KMS-11 (cell line): ENCODE data around the gene TBC1D24.

Experiments
- H2AFZ ChIP-seq: fragments of 200-600 bp; sonication (generic); 2 replicates; pipeline ENCODE4 v1.6.1; 2016; ENCODE audit warnings: antibody characterized with exemption, mixed run types, low read depth
- H3K27ac ChIP-seq: fragments of 200-600 bp; sonication (generic); 2 replicates; pipeline ENCODE4 v1.6.1; 2016; ENCODE audit warnings: mild to moderate bottlenecking, mixed run types
- H3K27me3 ChIP-seq: fragments of 200-600 bp; sonication (generic); 2 replicates; pipeline ENCODE4 v1.6.1; 2017; ENCODE audit warnings: mild to moderate bottlenecking, low read depth, mixed run types, moderate library complexity; ENCODE audit not compliant: insufficient read depth
- H3K36me3 ChIP-seq: fragments of 200-600 bp; sonication (generic); 2 replicates; pipeline ENCODE4 v1.6.1; 2017; ENCODE audit warnings: mild to moderate bottlenecking, mixed run types; ENCODE audit not compliant: insufficient read depth
- H3K4me1 ChIP-seq: fragments of 200-600 bp; sonication (generic); 2 replicates; pipeline ENCODE4 v1.6.1; 2016; ENCODE audit warnings: mild to moderate bottlenecking, low read depth, mixed run types; ENCODE audit not compliant: poor library complexity, severe bottlenecking
- H3K4me2 ChIP-seq: fragments of 200-600 bp; sonication (generic); 2 replicates; pipeline ENCODE4 v1.7.0; 2016; ENCODE audit warnings: mild to moderate bottlenecking, mixed run types
- H3K4me3 ChIP-seq: fragments of 200-600 bp; sonication (generic); IDR thresholded peaks from 2 replicates; pipeline ENCODE4 v1.6.1; 2017; ENCODE audit warnings: low read depth, low read length, mixed read lengths; ENCODE audit not compliant: insufficient read depth
- H3K79me2 ChIP-seq: fragments of 200-600 bp; sonication (generic); 2 replicates; pipeline ENCODE4 v1.6.1; 2016; ENCODE audit warnings: low read depth, mixed run types; ENCODE audit not compliant: insufficient read depth
- H3K9ac ChIP-seq: fragments of 200-600 bp; sonication (generic); 2 replicates; pipeline ENCODE4 v1.6.1; 2016; ENCODE audit warnings: mild to moderate bottlenecking, mixed run types
- H4K20me1 ChIP-seq: fragments of 200-600 bp; sonication (generic); 2 replicates; pipeline ENCODE4 v1.6.1; 2016; ENCODE audit warnings: mild to moderate bottlenecking, mixed run types; ENCODE audit not compliant: insufficient read depth
- TF ChIP-seq, protein P1 (sequence below): fragments of 200-600 bp; sonication (generic); conservative IDR thresholded peaks from 2 replicates; pipeline ENCODE4 v1.6.1; 2017; ENCODE audit warnings: low read depth, mild to moderate bottlenecking, antibody characterized with exemption, low read length, moderate library complexity, mixed read lengths

The TBC1D24 gene

DNA sequence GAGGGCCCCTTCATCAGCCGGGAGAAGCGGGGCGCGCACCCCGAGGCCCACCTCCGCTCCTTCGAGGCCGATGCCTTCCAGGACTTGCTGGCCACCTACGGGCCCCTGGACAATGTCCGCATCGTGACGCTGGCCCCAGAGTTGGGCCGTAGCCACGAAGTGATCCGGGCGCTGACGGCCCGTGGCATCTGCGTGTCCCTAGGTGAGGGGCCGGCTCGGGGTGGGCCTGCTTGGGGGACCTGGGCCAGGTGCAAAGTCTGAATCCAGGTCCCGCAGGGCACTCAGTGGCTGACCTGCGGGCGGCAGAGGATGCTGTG, 52.8 kb downstream of the TBC1D24 start:
- Histone ChIP-seq H3K9ac (no peak overlapping the region), H3K4me3 (no peak overlapping the region), H4K20me1 (no peaks in the 10 kb centered on the region), H3K27ac (no peak overlapping the region), H3K27me3 (no peaks in the 10 kb centered on the region), H3K4me1 (peaks cover 8% of the 10 kb centered on the region), H3K36me3 (no peaks in the 10 kb centered on the region), H3K79me2 (no peaks in the 10 kb centered on the region), H2AFZ (no peak overlapping the region), H3K4me2 (no peak overlapping the region)
- TF ChIP-seq, protein P1, sequence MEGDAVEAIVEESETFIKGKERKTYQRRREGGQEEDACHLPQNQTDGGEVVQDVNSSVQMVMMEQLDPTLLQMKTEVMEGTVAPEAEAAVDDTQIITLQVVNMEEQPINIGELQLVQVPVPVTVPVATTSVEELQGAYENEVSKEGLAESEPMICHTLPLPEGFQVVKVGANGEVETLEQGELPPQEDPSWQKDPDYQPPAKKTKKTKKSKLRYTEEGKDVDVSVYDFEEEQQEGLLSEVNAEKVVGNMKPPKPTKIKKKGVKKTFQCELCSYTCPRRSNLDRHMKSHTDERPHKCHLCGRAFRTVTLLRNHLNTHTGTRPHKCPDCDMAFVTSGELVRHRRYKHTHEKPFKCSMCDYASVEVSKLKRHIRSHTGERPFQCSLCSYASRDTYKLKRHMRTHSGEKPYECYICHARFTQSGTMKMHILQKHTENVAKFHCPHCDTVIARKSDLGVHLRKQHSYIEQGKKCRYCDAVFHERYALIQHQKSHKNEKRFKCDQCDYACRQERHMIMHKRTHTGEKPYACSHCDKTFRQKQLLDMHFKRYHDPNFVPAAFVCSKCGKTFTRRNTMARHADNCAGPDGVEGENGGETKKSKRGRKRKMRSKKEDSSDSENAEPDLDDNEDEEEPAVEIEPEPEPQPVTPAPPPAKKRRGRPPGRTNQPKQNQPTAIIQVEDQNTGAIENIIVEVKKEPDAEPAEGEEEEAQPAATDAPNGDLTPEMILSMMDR, result no peak

DNA sequence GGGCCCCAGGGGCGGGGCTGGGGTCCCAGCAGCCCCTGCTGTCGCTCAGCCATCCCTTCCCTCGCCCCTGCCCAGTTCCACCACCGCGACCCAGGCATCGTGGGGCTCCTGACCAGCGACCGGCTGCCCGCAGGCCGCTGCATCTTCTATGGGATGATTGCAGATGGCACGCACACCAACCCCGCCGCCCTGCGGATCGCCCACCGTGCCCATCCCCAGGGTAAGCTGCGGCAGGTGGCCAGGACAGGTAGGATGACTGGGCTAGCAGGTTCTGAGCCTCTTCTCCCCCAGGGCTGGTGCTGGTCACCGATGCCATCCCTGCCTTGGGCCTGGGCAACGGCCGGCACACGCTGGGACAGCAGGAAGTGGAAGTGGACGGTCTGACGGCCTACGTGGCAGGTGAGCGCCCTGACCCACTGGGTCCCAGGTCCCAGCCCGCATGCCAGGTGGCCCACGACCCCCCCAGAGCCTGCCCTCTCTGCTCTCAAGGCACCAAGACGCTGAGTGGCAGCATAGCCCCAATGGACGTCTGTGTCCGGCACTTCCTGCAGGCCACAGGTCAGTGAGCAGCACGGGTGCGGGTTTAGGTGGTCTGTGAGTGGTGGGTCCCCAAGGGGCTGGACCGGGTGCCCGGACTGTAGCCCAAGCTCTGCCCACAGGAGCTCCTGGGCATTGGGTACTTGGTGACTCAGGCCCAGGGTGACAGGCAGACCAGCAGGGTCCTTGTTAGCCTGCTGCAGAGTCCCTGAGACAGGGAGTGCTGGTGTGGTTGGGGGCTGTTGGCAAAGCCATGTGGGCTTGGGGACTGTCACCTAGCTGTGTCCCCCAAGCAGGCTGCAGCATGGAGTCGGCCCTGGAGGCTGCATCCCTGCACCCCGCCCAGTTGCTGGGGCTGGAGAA, 53.5 kb downstream of the TBC1D24 start:
- no peak overlapping the region for H3K4me3 ChIP-seq
- peaks cover 13% of the 10 kb centered on the region for H3K4me1 ChIP-seq
- H3K4me2 ChIP-seq, result no peak overlapping the region
- H4K20me1 ChIP-seq, result no peaks in the 10 kb centered on the region
- H3K36me3 ChIP-seq, result no peaks in the 10 kb centered on the region
- no peaks in the 10 kb centered on the region for H3K79me2 ChIP-seq
- H3K9ac ChIP-seq, result no peak overlapping the region
- H2AFZ ChIP-seq, result no peak overlapping the region
- H3K27ac ChIP-seq, result no peak overlapping the region
- H3K27me3 ChIP-seq, result no peaks in the 10 kb centered on the region
- TF ChIP-seq, protein P1, result no peak

DNA sequence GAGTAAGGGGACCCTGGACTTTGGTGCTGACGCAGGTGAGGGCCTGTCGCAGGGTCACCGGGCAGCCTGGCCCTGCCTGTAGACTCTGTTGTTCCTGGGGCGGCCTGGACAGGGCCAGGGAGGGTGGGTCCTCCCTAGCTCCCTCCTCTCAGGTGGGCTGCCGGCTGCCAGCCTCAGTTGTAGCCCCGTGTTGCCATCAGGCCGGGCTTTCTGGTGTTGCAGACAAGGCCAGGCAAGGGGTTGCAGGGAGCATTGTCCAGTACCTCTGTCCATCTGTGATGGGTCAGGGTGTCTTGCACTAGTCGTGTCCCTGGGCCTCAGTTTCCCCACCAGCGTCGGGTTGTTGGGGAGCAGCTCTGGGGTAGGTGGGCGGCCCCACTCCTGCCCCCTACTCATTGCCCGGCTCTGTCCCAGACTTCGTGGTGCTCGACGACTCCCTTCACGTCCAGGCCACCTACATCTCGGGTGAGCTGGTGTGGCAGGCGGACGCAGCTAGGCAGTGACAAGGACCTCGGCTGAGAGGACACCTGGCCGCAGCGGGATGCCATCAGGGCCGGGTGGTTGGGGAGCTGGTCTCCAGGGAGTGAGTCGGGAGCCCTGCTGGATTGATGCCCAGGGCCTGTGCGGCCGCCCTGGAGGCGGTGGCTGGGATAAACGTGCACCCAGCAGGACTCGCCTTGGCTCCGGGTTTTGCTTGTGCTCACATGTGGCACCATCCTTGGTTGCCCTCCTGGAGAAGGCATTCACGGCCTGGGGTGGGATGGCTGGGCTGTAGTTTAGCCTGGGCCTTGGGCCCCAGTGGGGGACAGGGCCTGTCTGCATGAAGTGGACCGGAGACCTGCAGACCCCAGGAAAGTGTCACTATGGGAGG, 54.4 kb downstream of the TBC1D24 start:
- TF ChIP-seq, protein P1, result no peak
- no peaks in the 10 kb centered on the region for H3K27me3 ChIP-seq
- no peak overlapping the region for H3K27ac ChIP-seq
- H3K36me3 ChIP-seq, result no peaks in the 10 kb centered on the region
- no peak overlapping the region for H3K4me2 ChIP-seq
- H2AFZ ChIP-seq, result no peak overlapping the region
- H3K9ac ChIP-seq, result no peak overlapping the region
- H4K20me1 ChIP-seq, result no peaks in the 10 kb centered on the region
- no peak overlapping the region for H3K4me3 ChIP-seq
- no peaks in the 10 kb centered on the region for H3K79me2 ChIP-seq
- H3K4me1 ChIP-seq, result peaks cover 16% of the 10 kb centered on the region

DNA sequence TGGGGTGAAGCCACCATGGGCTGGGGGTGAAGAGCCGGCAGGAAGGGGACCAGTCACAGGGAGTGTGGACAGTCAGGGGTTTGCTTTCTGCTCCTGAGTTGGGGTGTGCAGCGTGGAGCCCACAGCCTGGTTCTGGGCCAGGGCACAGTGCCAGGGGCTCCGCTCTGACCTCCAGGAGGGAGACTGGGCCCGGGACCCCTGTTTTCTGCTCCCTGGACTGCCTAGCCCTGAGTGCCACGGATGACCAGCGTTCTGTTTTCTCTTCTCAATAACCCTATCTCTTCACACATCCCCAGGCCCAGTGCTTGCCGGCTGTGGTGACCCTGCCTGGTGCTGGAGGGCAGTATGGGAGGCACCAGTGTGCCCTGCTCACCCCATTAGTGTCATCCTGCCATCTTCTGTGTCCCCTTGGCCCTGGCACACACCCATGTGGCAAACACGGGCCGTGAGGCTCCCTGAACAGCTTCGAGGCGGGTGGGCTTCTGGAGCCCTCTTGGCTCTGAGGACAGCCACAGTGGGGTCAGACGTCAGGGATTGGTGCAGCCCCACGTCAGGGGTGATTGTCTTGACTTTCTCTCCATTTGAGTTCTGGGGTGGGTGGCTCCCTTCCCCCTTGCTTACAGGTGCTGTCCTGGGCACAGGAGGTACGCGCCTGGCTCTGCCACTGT, 55.2 kb downstream of the TBC1D24 start:
- H3K79me2 ChIP-seq, result no peaks in the 10 kb centered on the region
- H3K27ac ChIP-seq, result no peak overlapping the region
- H3K4me1 ChIP-seq, result peaks cover 16% of the 10 kb centered on the region
- H3K4me3 ChIP-seq, result no peak overlapping the region
- H3K36me3 ChIP-seq, result no peaks in the 10 kb centered on the region
- H3K4me2 ChIP-seq, result no peak overlapping the region
- TF ChIP-seq, protein P1, result no peak
- H2AFZ ChIP-seq, result no peak overlapping the region
- no peak overlapping the region for H3K9ac ChIP-seq
- no peaks in the 10 kb centered on the region for H3K27me3 ChIP-seq
- H4K20me1 ChIP-seq, result no peaks in the 10 kb centered on the region
